ENCODE results near the gene BEGAIN. TPM values are rescaled to one million over a fixed set of nuclear protein-coding genes. Genes with fewer than 3 reads are reported as not detected.

BEGAIN gene
- total RNA-seq, 4 donors from 2014 or later = 0.51 to 1.8 TPM; not detected in 2

- TF ChIP-seq, protein P1, sequence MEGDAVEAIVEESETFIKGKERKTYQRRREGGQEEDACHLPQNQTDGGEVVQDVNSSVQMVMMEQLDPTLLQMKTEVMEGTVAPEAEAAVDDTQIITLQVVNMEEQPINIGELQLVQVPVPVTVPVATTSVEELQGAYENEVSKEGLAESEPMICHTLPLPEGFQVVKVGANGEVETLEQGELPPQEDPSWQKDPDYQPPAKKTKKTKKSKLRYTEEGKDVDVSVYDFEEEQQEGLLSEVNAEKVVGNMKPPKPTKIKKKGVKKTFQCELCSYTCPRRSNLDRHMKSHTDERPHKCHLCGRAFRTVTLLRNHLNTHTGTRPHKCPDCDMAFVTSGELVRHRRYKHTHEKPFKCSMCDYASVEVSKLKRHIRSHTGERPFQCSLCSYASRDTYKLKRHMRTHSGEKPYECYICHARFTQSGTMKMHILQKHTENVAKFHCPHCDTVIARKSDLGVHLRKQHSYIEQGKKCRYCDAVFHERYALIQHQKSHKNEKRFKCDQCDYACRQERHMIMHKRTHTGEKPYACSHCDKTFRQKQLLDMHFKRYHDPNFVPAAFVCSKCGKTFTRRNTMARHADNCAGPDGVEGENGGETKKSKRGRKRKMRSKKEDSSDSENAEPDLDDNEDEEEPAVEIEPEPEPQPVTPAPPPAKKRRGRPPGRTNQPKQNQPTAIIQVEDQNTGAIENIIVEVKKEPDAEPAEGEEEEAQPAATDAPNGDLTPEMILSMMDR (IDR thresholded peaks at IDR 0.05; ENCODE audit: low read depth) = no peak
These were observed 5.8 kb upstream of the BEGAIN start for GRCh38 chr14:100592972-100593371.

DNA sequence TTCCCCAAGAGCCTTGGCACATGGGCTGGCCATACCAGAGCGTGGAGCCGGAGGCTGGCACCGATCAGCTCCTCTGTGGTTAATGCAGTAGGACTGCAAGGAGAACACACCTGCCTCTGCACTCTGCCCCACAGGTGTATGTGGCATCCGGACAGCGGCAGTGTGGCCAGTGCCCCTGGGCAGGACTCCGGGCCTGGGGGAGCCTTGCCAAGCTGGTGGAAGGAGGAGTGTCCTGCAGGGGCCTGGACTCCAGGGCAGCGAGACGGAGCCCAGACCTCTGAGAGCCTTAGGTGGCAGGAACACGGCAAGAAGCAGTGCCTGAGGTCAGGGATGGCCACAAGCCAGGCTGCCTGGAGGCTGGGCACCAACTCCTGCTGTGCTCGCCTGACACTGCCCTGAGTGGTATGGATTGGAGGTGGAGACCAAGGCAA is 5.3 kb upstream of the BEGAIN start:
- TF ChIP-seq, protein P1 (IDR thresholded peaks at IDR 0.05; ENCODE audit: low read depth) = no peak

DNA sequence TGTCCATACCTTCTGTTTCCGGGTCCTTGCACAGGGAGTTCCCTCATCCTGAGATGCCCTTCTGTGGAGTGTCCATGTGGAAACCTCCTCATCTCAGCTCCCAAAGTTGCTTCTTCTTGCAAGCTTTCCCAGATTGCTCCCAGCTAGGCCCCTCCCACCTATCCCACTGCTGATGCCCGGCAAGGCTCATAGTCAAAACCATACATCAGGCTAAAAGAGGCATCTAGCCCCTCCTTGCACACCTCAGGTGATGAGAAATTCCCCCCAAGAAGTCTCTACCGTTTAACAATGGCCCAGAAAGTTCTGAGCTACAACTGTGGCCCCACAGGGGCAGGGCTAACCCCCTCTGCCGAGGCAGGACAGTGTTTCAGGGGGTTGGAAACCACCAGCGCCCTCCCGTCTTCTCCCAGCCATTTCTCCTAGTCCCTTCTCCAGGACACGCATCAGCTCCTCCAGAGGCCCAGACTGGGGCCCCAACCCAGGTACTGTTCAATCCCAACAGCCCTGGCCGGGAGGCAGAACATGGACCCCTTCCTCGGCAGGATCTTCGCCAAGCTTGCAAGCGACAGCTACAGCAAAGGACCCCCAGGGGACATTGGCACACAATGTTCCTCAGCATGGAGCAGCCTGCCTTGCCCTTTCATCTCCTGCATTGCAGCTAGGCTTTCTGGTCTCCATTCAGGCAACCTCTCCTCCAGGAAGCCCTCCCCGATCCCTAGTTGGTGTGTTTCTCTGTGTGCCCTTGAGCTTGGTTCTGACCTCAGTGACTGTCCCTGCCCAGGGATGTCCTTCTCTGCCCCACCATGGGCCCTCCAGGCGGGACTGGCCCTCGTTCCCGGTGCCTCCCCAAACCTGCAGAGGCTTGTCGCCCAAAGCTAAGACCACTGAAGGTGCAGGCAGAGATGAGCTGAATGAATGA is 4.5 kb upstream of the BEGAIN start:
- TF ChIP-seq, protein P1 (IDR thresholded peaks at IDR 0.05; ENCODE audit: low read depth) = no peak

GRCh38 chr14:100590726-100591452 is 3.7 kb upstream of the BEGAIN start:
- TF ChIP-seq, protein P1 (IDR thresholded peaks at IDR 0.05; ENCODE audit: low read depth) = no peak

DNA sequence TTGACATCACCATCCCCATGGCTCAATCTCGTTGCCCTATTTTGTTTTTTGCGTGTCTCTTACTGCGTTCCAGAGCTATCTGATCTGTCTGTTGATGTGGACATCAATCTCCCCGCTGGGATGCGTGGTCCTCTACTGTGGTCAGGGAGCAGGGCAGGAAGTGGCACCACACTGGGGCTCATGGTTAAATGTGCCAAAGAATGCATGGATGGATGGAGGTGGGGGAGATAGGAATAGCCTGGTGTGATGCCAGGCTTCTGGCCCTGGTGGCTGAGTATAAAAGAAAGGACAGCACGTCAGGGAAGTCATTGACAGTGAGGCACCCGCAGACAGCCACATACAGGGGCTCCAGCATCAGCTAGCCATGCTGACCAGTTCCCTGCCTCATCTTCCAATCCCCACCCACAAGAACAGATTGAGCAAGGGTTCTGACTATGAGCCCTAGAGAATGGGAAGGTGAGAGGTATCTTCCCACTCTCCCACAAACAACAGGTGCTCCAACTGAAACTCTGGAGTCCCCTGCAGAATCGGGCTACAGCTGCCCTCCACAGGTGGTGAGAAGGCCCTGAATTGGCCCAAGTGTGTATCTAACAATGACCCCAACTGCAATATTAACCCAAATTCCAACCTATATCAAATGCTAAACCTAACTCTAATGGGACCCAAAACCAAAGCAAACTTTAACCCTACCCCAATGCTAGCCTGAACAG is 2.7 kb upstream of the BEGAIN start:
- TF ChIP-seq, protein P1 (IDR thresholded peaks at IDR 0.05; ENCODE audit: low read depth) = no peak

DNA sequence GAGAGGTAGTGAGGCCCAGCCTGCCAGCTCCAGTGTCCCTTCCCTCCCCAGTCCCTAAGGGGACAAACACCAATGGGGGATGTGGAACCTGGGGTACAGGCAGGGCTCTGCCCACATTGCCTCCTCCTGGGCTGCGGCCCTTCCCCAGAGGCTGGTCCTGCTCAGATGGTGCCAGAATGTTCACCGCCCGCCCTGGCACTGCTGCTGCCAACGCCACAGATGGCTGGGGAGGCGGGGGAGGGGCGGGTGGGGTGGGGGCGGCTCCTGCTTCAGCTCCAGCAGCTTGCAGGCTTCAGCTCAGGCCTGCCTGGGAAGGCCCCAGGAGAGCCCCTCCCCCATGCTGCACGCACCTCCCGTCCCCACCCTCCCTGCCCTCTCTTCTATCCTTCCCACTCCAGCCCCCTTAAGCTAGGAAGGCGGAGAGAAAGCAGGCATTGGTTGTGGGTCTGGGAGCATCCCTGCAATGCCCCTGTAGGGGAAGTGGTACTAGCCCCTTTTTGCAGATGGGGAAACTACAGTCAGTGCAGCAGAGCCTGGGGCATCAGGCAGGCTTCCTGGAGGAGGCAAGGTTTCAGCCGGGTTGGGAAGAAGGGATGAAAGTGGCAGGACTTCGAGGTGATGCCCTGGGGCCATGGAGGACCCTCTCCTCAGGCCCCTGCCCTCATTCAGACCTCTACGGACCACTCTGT is 2.0 kb upstream of the BEGAIN start:
- TF ChIP-seq, protein P1 (IDR thresholded peaks at IDR 0.05; ENCODE audit: low read depth) = no peak

All from subcutaneous adipose tissue (tissue), 4 donors.